SK-N-MC (cell line): Measurements from ENCODE around the gene LGR5.

Experiments used
- DNase-seq: peaks from one replicate; pipeline ENCODE4 v3.0.0-alpha.2; 2011; ENCODE audit warnings: low read depth, low spot score
- H3K27ac ChIP-seq: fragments of 200-600 bp; sonication (generic); 2 replicates; pipeline ENCODE4 v1.5.1; 2016; ENCODE audit warnings: mixed run types
- H3K36me3 ChIP-seq: fragments of 200-600 bp; sonication (generic); 2 replicates; pipeline ENCODE4 v1.6.1; 2017; ENCODE audit warnings: antibody characterized with exemption, low read length, mixed read lengths; ENCODE audit not compliant: insufficient read depth
- H3K4me3 ChIP-seq: fragments of 200-600 bp; sonication (generic); 2 replicates; pipeline ENCODE4 v1.5.1; 2016
- H3K9ac ChIP-seq: fragments of 200-600 bp; sonication (generic); 2 replicates; pipeline ENCODE4 v1.8.0; 2017; ENCODE audit warnings: mixed run types, mixed read lengths; ENCODE audit not compliant: insufficient read length
- H3K9me3 ChIP-seq: fragments of 200-600 bp; sonication (generic); 2 replicates; pipeline ENCODE4 v1.6.1; 2017; ENCODE audit warnings: low read depth, mild to moderate bottlenecking, antibody characterized with exemption, low read length, moderate library complexity, mixed read lengths
- EZH2 ChIP-seq: fragments of 200-600 bp; sonication (generic); IDR thresholded peaks from one replicate; pipeline ENCODE4 v1.6.1; 2017; ENCODE audit warnings: antibody characterized with exemption
- FOXP2 ChIP-seq: optimal IDR thresholded peaks from 2 replicates; pipeline ENCODE3; 2011; ENCODE audit warnings: mild to moderate bottlenecking, moderate library complexity; ENCODE audit not compliant: insufficient read depth; ENCODE audit errors: extremely low read length, control extremely low read depth
- POLR2AphosphoS5 ChIP-seq: IDR thresholded peaks from 2 replicates; pipeline ENCODE4 v1.6.1; 2012; ENCODE audit warnings: mild to moderate bottlenecking, low read depth, low read length, borderline replicate concordance

The LGR5 gene

GRCh38 chr12:71439613-71440344 lies at the start of gene LGR5:
TSS of gene LGR5 (plus strand) at chr12:71439798. CDS start at chr12:71440081, 283 bp downstream.
- Histone ChIP-seq H3K4me3 (peak within 1 kb of the TSS; percentile 73), H3K27ac (no peak within 1 kb of the TSS), H3K36me3 (no peaks in the 10 kb centered on the region), H3K9me3 (no peaks in the 10 kb centered on the region), H3K9ac (peak within 1 kb of the TSS; percentile 2)
- no peak for DNase-seq
- TF ChIP-seq EZH2, result no peak
- no peak for TF ChIP-seq POLR2AphosphoS5
- TF ChIP-seq FOXP2, result no peak

GRCh38 chr12:71392521-71393145 lies 47.0 kb upstream of the LGR5 start:
- Histone ChIP-seq H3K9me3 (no peaks in the 10 kb centered on the region), H3K4me3 (no peak overlapping the region), H3K9ac (peak overlapping the region; percentile 19), H3K27ac (no peak overlapping the region), H3K36me3 (no peaks in the 10 kb centered on the region)
- peak; percentile 57 for DNase-seq
- no peak for TF ChIP-seq EZH2
- TF ChIP-seq FOXP2, result no peak
- no peak for TF ChIP-seq POLR2AphosphoS5

- Histone ChIP-seq H3K9me3 (no peaks in the 10 kb centered on the region), H3K4me3 (no peak overlapping the region), H3K36me3 (no peaks in the 10 kb centered on the region), H3K9ac (no peak overlapping the region), H3K27ac (no peak overlapping the region)
- TF ChIP-seq EZH2, result no peak
- no peak for TF ChIP-seq POLR2AphosphoS5
- TF ChIP-seq FOXP2, result no peak
- no peak for DNase-seq
These were observed 46.0 kb upstream of the LGR5 start for GRCh38 chr12:71393625-71394024.

GRCh38 chr12:71397433-71397954 lies 42.1 kb upstream of the LGR5 start:
- Histone ChIP-seq H3K4me3 (peak overlapping the region; percentile 29; the same call in 1 of the 2 replicates), H3K9me3 (no peaks in the 10 kb centered on the region), H3K9ac (peak overlapping the region; percentile 42), H3K27ac (peak overlapping the region; percentile 95), H3K36me3 (no peaks in the 10 kb centered on the region)
- TF ChIP-seq POLR2AphosphoS5 (no peak), EZH2 (no peak), FOXP2 (no peak)
- no peak for DNase-seq

- Histone ChIP-seq H3K27ac (no peak overlapping the region), H3K36me3 (no peaks in the 10 kb centered on the region), H3K4me3 (no peak overlapping the region), H3K9me3 (no peaks in the 10 kb centered on the region), H3K9ac (no peak overlapping the region)
- no peak for DNase-seq
- no peak for TF ChIP-seq FOXP2
- TF ChIP-seq POLR2AphosphoS5, result no peak
- TF ChIP-seq EZH2, result no peak
These were observed 40.4 kb upstream of the LGR5 start for GRCh38 chr12:71399197-71399596.

GRCh38 chr12:71400481-71400880 lies 39.1 kb upstream of the LGR5 start:
- Histone ChIP-seq H3K4me3 (no peak overlapping the region), H3K27ac (no peak overlapping the region), H3K36me3 (no peaks in the 10 kb centered on the region), H3K9me3 (no peaks in the 10 kb centered on the region), H3K9ac (no peak overlapping the region)
- TF ChIP-seq EZH2 (no peak), FOXP2 (no peak), POLR2AphosphoS5 (no peak)
- DNase-seq, result no peak

GRCh38 chr12:71405884-71406283 lies 33.7 kb upstream of the LGR5 start:
- peaks cover 3% of the 10 kb centered on the region; the same call in 1 of the 2 replicates for H3K9me3 ChIP-seq
- H3K36me3 ChIP-seq, result no peaks in the 10 kb centered on the region
- TF ChIP-seq EZH2 (no peak), FOXP2 (no peak), POLR2AphosphoS5 (no peak)
- no peak for DNase-seq
- H3K27ac ChIP-seq, result no peak overlapping the region
- no peak overlapping the region for H3K9ac ChIP-seq
- H3K4me3 ChIP-seq, result no peak overlapping the region

- Histone ChIP-seq H3K4me3 (no peak overlapping the region), H3K27ac (no peak overlapping the region), H3K36me3 (no peaks in the 10 kb centered on the region), H3K9ac (no peak overlapping the region), H3K9me3 (peaks cover 4% of the 10 kb centered on the region; the same call in 1 of the 2 replicates)
- TF ChIP-seq POLR2AphosphoS5 (no peak), EZH2 (no peak)
- no peak for DNase-seq
These were observed 31.9 kb upstream of the LGR5 start for GRCh38 chr12:71407732-71408131.
